Panc1 (cell line): ENCODE measurements around the gene KIRREL3. TPM values are rescaled to one million over a fixed set of nuclear protein-coding genes. Genes with fewer than 3 reads are reported as not detected.

ENCODE experiments used
- ATAC-seq: fragments of 200-7000 bp; cut with Tn5 transposase; 2 replicates; pipeline ENCODE4 v1.9.1; 2020; ENCODE audit warnings: mild to moderate bottlenecking, moderate library complexity
- BruUV-seq: library from RNA; stranded (reverse); fragments of 400-500 nt; replicated peaks from 2 replicates; lab custom pipeline; 2021; lab: Mats Ljungman, UMichigan
- CTCF ChIA-PET: fragments of 300-600 bp; sonication (Branson Sonifier 250); formaldehyde crosslinking; loops from one replicate; lab custom pipeline; 2022; ENCODE audit warnings: antibody characterized with exemption; lab: Charles Lee
- POLR2A ChIA-PET: fragments of 300-600 bp; sonication (Branson Sonifier 250); formaldehyde crosslinking; loops from one replicate; lab custom pipeline; 2022; ENCODE audit warnings: antibody characterized with exemption; lab: Charles Lee
- DNase-seq: peaks from one replicate; pipeline ENCODE4 v3.0.0-alpha.2; 2010; ENCODE audit warnings: low read depth, low spot score
- H3K27ac ChIP-seq: 2 replicates; pipeline ENCODE4 v1.5.1; 2011; ENCODE audit warnings: mild to moderate bottlenecking, low read length, inconsistent platforms
- H3K27me3 ChIP-seq: fragments of 200-500 bp; sonication (Bioruptor generic); 2 replicates; pipeline ENCODE4 v1.6.0; 2014; ENCODE audit warnings: low read length, inconsistent platforms; ENCODE audit not compliant: control insufficient read depth, insufficient read depth
- H3K36me3 ChIP-seq: fragments of 200-500 bp; sonication (Bioruptor generic); 2 replicates; pipeline ENCODE4 v1.5.1; 2014; ENCODE audit warnings: inconsistent platforms, mild to moderate bottlenecking, low read length, moderate library complexity; ENCODE audit not compliant: control insufficient read depth, insufficient read depth
- H3K4me1 ChIP-seq: 2 replicates; pipeline ENCODE4 v1.5.1; 2011; ENCODE audit warnings: inconsistent platforms, mild to moderate bottlenecking, low read length, moderate library complexity; ENCODE audit not compliant: control insufficient read depth, insufficient read depth
- H3K4me3 ChIP-seq, 2 experiments: 2 replicates each; pipeline ENCODE4 v1.5.1; 2011 to 2012; ENCODE audit warnings: low read depth in 2 of 2, low read length in 2 of 2, mild to moderate bottlenecking in 2 of 2, inconsistent platforms in 1 of 2, moderate library complexity in 1 of 2
- H3K9me3 ChIP-seq: fragments of 200-500 bp; sonication (Bioruptor generic); 2 replicates; pipeline ENCODE4 v1.5.1; 2014; ENCODE audit warnings: low read depth, mild to moderate bottlenecking, inconsistent platforms, low read length, moderate library complexity; ENCODE audit not compliant: control insufficient read depth, insufficient read depth
- POLR2AphosphoS5 ChIP-seq: IDR thresholded peaks from 2 replicates; pipeline ENCODE4 v1.6.1; 2012; ENCODE audit warnings: mild to moderate bottlenecking, low read depth, low read length, moderate library complexity
- SIN3A ChIP-seq: IDR thresholded peaks from 2 replicates; pipeline ENCODE4 v1.6.1; 2012; ENCODE audit warnings: low read depth, mild to moderate bottlenecking, low read length, moderate library complexity, borderline replicate concordance; ENCODE audit not compliant: insufficient read depth
- TCF7L2 ChIP-seq: IDR thresholded peaks from 2 replicates; pipeline ENCODE4 v1.6.1; 2011; ENCODE audit warnings: mild to moderate bottlenecking, low read depth, low read length, inconsistent platforms
- in situ Hi-C: cut with HindIII; loops from 2 replicates; pipeline ENCODE4 v1.10.0; 2016; ENCODE audit warnings: low sequenced_read_pairs, low pct_unique_long_range_greater_than_20kb
- intact Hi-C: fragments of 100-400 bp; cut with micrococcal nuclease; formaldehyde crosslinking; loops from one replicate; pipeline ENCODE4 v1.10.0; 2022; ENCODE audit not compliant: unreplicated experiment
- total RNA-seq: library from RNA; stranded (reverse); gene quantifications from one replicate; pipeline ENCODE4 v1.2.1, GENCODE V29; 2021; ENCODE audit not compliant: unreplicated experiment
- TF ChIP-seq, protein P1 (sequence below): fragments of 450-650 bp; IDR thresholded peaks from 2 replicates; pipeline ENCODE4 v1.5.1; 2017; ENCODE audit warnings: mild to moderate bottlenecking
- TF ChIP-seq, protein P2 (sequence below), 2 experiments: IDR thresholded peaks; 2 replicates each; pipeline ENCODE4 v1.6.1; 2011 to 2012; ENCODE audit warnings: low read depth in 2 of 2, control low read depth in 1 of 2, low read length in 1 of 2, mild to moderate bottlenecking in 1 of 2, moderate library complexity in 1 of 2; ENCODE audit not compliant: insufficient read depth in 1 of 2

Gene KIRREL3
- total RNA-seq, 1 experiment from 2014 or later = 0.36 TPM

DNA sequence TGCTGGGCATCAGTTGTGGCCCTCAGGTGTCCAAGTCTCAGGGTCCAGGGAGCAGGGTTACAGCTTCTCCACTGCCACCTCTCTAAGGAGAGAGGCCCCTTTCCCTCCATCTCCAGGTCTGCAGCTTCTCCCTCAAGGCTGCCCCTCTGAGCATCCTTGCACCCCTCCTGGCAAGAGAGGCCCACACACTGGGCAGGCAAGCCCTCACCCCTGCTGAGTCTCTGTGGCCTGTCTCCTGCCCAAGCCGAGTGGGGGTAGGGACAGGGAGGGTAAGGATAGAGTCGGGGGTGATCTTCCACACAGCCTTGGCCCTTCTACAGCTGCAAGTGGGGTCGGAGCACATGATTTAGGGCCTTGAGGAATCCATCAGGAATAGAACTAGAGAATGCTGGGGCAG is 568.5 kb downstream of the KIRREL3 start:
- no peaks in the 10 kb centered on the region for H3K36me3 ChIP-seq
- no peaks in the 10 kb centered on the region for H3K9me3 ChIP-seq
- intact Hi-C loops (no loop called here), in situ Hi-C loops (no loop called here)
- peaks cover 4% of the 10 kb centered on the region; the same call in 1 of the 2 replicates for H3K4me1 ChIP-seq
- no peak overlapping the region for H3K27ac ChIP-seq
- no peak for DNase-seq
- ATAC-seq = no peak
- POLR2A ChIA-PET = no interaction called here
- TF ChIP-seq, protein P1, sequence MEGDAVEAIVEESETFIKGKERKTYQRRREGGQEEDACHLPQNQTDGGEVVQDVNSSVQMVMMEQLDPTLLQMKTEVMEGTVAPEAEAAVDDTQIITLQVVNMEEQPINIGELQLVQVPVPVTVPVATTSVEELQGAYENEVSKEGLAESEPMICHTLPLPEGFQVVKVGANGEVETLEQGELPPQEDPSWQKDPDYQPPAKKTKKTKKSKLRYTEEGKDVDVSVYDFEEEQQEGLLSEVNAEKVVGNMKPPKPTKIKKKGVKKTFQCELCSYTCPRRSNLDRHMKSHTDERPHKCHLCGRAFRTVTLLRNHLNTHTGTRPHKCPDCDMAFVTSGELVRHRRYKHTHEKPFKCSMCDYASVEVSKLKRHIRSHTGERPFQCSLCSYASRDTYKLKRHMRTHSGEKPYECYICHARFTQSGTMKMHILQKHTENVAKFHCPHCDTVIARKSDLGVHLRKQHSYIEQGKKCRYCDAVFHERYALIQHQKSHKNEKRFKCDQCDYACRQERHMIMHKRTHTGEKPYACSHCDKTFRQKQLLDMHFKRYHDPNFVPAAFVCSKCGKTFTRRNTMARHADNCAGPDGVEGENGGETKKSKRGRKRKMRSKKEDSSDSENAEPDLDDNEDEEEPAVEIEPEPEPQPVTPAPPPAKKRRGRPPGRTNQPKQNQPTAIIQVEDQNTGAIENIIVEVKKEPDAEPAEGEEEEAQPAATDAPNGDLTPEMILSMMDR = no peak
- no peak for TF ChIP-seq SIN3A
- H3K27me3 ChIP-seq = no peaks in the 10 kb centered on the region
- no peak overlapping the region for H3K4me3 ChIP-seq
- CTCF ChIA-PET = no interaction called here
- BruUV-seq = no TSS peak

DNA sequence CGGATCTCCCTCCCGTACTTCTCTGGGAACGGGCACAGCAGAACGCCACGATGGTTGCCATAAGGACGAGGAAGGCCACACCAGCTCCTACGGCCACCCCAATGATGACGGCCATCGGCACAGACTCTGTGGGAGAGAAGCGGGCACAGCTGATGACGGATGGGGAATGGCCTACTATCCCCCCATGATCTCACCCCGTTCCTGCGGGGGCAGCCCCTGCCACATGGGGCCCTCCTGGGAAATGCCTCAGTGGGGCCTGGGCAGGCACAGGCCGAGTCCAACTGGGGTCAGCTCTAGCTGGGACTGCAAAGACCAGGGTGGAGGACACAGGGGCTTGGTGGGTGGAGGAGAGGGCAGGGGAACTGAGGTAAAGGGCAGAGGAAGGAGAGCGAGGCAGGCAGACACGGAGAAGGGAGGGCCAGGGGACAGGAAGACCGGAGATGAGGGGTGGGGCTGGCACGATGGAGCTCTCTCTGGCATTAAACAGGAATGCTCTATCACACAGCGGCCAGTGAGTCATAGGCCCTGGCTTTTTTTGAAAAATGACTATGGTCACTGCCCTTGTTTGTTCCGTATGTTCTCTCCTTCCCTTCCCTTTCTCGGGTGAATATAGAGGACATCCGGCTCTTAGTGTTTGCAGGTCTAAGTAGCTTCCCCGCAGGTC is 569.0 kb downstream of the KIRREL3 start:
- ChIA-PET CTCF (no interaction called here), POLR2A (no interaction called here)
- Histone ChIP-seq H3K27me3 (no peaks in the 10 kb centered on the region), H3K9me3 (no peaks in the 10 kb centered on the region), H3K27ac (no peak overlapping the region), H3K36me3 (no peaks in the 10 kb centered on the region), H3K4me1 (peaks cover 4% of the 10 kb centered on the region; the same call in 1 of the 2 replicates), H3K4me3 (no peak overlapping the region)
- in situ Hi-C loops = no loop called here
- intact Hi-C loops = no loop called here
- DNase-seq = no peak
- no TSS peak for BruUV-seq
- no peak for ATAC-seq
- TF ChIP-seq, protein P1 = no peak
- TF ChIP-seq SIN3A = no peak
- TF ChIP-seq TCF7L2 = no peak
- TF ChIP-seq, protein P2, sequence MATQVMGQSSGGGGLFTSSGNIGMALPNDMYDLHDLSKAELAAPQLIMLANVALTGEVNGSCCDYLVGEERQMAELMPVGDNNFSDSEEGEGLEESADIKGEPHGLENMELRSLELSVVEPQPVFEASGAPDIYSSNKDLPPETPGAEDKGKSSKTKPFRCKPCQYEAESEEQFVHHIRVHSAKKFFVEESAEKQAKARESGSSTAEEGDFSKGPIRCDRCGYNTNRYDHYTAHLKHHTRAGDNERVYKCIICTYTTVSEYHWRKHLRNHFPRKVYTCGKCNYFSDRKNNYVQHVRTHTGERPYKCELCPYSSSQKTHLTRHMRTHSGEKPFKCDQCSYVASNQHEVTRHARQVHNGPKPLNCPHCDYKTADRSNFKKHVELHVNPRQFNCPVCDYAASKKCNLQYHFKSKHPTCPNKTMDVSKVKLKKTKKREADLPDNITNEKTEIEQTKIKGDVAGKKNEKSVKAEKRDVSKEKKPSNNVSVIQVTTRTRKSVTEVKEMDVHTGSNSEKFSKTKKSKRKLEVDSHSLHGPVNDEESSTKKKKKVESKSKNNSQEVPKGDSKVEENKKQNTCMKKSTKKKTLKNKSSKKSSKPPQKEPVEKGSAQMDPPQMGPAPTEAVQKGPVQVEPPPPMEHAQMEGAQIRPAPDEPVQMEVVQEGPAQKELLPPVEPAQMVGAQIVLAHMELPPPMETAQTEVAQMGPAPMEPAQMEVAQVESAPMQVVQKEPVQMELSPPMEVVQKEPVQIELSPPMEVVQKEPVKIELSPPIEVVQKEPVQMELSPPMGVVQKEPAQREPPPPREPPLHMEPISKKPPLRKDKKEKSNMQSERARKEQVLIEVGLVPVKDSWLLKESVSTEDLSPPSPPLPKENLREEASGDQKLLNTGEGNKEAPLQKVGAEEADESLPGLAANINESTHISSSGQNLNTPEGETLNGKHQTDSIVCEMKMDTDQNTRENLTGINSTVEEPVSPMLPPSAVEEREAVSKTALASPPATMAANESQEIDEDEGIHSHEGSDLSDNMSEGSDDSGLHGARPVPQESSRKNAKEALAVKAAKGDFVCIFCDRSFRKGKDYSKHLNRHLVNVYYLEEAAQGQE (IDR thresholded peaks at IDR 0.05; ENCODE audit: insufficient read depth in 1 of 2, low read depth in 2 of 2, low read length in 1 of 2) = no peak
- TF ChIP-seq POLR2AphosphoS5 = no peak
